Bronchial epithelial cell (primary cell): ENCODE data around the gene PCYT2. TPM values are rescaled to one million over a fixed set of nuclear protein-coding genes. Genes with fewer than 3 reads are reported as not detected.

Source experiments
- DNase-seq: peaks from one replicate; pipeline ENCODE4 v3.0.0-alpha.2; 2010; ENCODE audit warnings: low read depth
- FAIRE-seq: peaks from 2 replicates; lab custom pipeline; 2011; peaks lifted over from hg19 to GRCh38; lab: Jason Lieb, UNC
- H3K27me3 ChIP-seq: 2 replicates; pipeline ENCODE4 v1.5.1; 2011; ENCODE audit warnings: low read length; ENCODE audit not compliant: control insufficient read depth, insufficient read depth
- H3K36me3 ChIP-seq: 2 replicates; pipeline ENCODE4 v1.5.1; 2011; ENCODE audit warnings: low read length; ENCODE audit not compliant: control insufficient read depth, insufficient read depth
- H3K4me3 ChIP-seq: 2 replicates; pipeline ENCODE4 v1.5.1; 2011; ENCODE audit warnings: mild to moderate bottlenecking, low read depth, low read length, control low read depth
- CTCF ChIP-seq: IDR thresholded peaks from 2 replicates; pipeline ENCODE4 v1.5.1; 2011; ENCODE audit warnings: mild to moderate bottlenecking, moderate library complexity, low read length, control low read depth, inconsistent platforms; ENCODE audit not compliant: insufficient read depth, severe bottlenecking
- total RNA-seq: library from RNA; depleted of rRNA; stranded (reverse); fragments of >200 nt; gene quantifications from 2 replicates; pipeline ENCODE4 v1.2.1, GENCODE V29; 2014

The PCYT2 gene
- total RNA-seq, 1 donor from 2014 or later, result 29.5 TPM

DNA sequence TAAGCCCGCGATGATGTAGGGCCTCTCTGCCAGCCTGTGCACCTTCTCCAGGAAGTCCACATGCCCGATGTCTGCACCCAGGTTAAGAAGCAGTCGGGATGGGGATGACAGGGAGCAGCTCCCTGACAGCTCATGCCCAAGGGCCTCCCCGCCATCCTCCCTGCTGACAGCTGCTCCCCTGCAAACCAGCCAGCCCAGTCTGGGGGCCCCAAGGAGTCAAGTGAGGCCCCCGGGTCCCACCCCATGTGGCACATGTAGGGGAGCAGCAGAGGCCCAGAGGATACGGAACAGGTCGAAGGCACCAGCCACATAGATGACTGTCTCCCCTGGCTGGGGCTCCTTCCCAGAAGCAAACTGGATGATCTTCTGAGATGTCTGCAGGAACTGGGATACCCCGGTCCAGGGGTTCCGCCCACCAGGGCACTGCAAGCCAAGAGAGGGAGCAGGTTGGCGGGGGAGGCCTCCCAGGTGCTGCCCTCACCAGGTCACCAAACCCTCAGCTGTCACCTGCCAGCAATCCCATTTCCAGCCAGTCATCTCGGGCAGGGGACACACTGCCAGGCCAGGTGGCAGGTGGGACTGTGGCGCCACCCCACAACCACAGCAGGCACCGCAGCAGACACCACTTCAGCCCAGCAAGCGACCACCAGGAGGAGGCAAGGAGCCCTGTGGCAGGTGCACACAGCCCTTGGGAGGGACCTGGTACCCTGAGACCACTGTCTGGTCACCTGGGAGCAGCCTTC lies 4.6 kb downstream of the PCYT2 start:
- DNase-seq (no peak), FAIRE-seq (no peak)
- Histone ChIP-seq H3K4me3 (no peak overlapping the region), H3K27me3 (no peaks in the 10 kb centered on the region), H3K36me3 (peaks cover 30% of the 10 kb centered on the region)
- peak; percentile 32 for TF ChIP-seq CTCF

DNA sequence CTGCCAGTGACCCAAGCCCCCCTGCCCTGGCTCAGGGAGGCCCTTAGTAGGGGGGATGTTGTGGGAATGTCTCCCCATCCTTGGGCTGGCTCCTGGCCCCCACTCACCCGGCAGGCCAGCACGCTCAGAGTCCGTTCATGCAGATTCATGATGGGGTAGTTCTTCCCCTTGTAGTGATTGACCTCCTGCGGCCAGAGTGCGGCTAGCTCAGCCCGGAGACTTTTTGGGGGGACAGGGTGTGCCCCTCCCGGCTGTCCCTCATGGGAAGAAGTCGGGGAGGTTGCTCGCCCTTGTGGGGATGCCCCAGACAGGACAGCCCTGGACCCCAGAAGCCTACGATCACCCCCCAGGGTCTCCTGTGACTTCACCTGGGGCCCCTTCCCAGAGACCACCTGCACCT lies 5.2 kb downstream of the PCYT2 start:
- no peak for TF ChIP-seq CTCF
- Histone ChIP-seq H3K27me3 (no peaks in the 10 kb centered on the region), H3K4me3 (no peak overlapping the region), H3K36me3 (peaks cover 30% of the 10 kb centered on the region)
- FAIRE-seq (no peak), DNase-seq (no peak)

GRCh38 chr17:81905424-81905875 lies 5.7 kb downstream of the PCYT2 start:
- H3K27me3 ChIP-seq, result no peaks in the 10 kb centered on the region
- FAIRE-seq (no peak), DNase-seq (no peak)
- no peak overlapping the region for H3K4me3 ChIP-seq
- H3K36me3 ChIP-seq, result peaks cover 30% of the 10 kb centered on the region
- no peak for TF ChIP-seq CTCF

GRCh38 chr17:81904600-81905423 lies 6.4 kb downstream of the PCYT2 start:
- no peak overlapping the region for H3K4me3 ChIP-seq
- peaks cover 31% of the 10 kb centered on the region for H3K36me3 ChIP-seq
- TF ChIP-seq CTCF, result no peak
- no peaks in the 10 kb centered on the region for H3K27me3 ChIP-seq
- no peak for DNase-seq
- no peak for FAIRE-seq

DNA sequence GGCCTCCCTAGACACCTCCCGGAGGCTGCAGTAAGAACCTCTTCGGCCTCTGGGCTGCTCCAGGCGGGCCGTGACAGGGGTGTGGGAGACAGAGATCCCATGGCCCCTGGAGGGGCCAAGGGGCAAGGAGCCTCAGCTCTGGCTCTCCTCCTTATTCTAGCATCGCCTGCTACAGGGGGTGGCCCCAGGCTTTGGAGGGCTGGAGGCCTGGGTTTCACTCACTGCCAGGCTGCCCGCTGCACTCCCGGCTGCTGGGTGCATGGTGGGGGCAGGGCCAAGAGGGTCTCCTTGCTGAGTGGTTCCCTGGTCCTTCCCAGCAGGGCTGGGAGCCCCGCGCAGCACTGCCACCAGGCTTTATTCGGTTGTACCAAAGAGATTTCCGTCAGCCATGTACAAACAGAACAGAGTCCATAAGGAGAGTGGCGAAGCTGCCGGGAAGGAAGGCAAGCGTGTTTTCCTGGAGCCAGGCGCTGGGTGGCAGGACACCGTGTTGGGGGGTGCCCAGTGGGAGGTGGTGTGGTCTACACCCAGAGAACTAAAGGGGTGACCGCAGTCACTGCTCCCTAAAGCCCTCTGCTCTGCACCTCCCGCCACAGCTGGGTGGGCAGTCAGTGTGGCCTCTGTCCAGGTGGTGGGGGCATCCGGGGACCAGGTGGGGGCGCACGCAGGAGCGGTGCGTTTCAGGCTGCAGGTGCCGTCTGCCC lies 7.2 kb downstream of the PCYT2 start:
- Histone ChIP-seq H3K4me3 (no peak overlapping the region), H3K27me3 (no peaks in the 10 kb centered on the region), H3K36me3 (peaks cover 33% of the 10 kb centered on the region)
- FAIRE-seq (no peak), DNase-seq (no peak)
- no peak for TF ChIP-seq CTCF
